GM08714 (cell line): ENCODE measurements around the gene SPOP.
"Not testable (repeated sequence)": the region's sequence is repeated elsewhere in the genome, so short reads cannot be mapped to it uniquely, and the experiment has no call there.

Source experiments
- H3K4me3 ChIP-seq: fragments of 200-500 bp; sonication (Bioruptor generic); 2 replicates; pipeline ENCODE4 v1.5.1; 2014; ENCODE audit warnings: mild to moderate bottlenecking, low read length, inconsistent platforms
- ZNF274 ChIP-seq: IDR thresholded peaks from 2 replicates; pipeline ENCODE4 v1.6.1; 2012; ENCODE audit warnings: mild to moderate bottlenecking, low read depth, low read length

The SPOP gene

GRCh38 chr17:49677933-49678847 is at the start of gene SPOP:
SPOP (minus strand) TSS chr17:49678097; CDS start chr17:49622810, 55,287 bp downstream.
- H3K4me3 ChIP-seq: peak within 1 kb of the TSS; percentile 97

GRCh38 chr17:49727380-49727779 is 49.5 kb upstream of the SPOP start:
- no peak for TF ChIP-seq ZNF274
- no peak overlapping the region for H3K4me3 ChIP-seq

More at GRCh38 chr17:49677933-49678847, at the start of gene SPOP:
- no peak for TF ChIP-seq ZNF274

- H3K4me3 ChIP-seq: no peak overlapping the region
- no peak for TF ChIP-seq ZNF274
Measured at GRCh38 chr17:49725452-49726130, 47.7 kb upstream of the SPOP start.

- not testable (repeated sequence) for H3K4me3 ChIP-seq
Measured at GRCh38 chr17:49724552-49724951, 46.7 kb upstream of the SPOP start.

GRCh38 chr17:49723423-49723822 is 45.5 kb upstream of the SPOP start:
- no peak for TF ChIP-seq ZNF274
- H3K4me3 ChIP-seq: no peak overlapping the region

GRCh38 chr17:49722066-49722465 is 44.2 kb upstream of the SPOP start:
- no peak overlapping the region for H3K4me3 ChIP-seq
- no peak for TF ChIP-seq ZNF274

GRCh38 chr17:49717371-49717861 is 39.5 kb upstream of the SPOP start:
- H3K4me3 ChIP-seq: no peak overlapping the region
- no peak for TF ChIP-seq ZNF274

- no peak for TF ChIP-seq ZNF274
- no peak overlapping the region for H3K4me3 ChIP-seq
Measured at GRCh38 chr17:49716668-49717364, 38.9 kb upstream of the SPOP start.

GRCh38 chr17:49715717-49716279 is 37.9 kb upstream of the SPOP start:
- no peak overlapping the region for H3K4me3 ChIP-seq
- no peak for TF ChIP-seq ZNF274

- no peak overlapping the region for H3K4me3 ChIP-seq
- TF ChIP-seq ZNF274: no peak
Measured at GRCh38 chr17:49715216-49715615, 37.3 kb upstream of the SPOP start.

GRCh38 chr17:49708515-49709183 is 30.8 kb upstream of the SPOP start:
- H3K4me3 ChIP-seq: peak overlapping the region; percentile 40; the same call in 1 of the 2 replicates
- no peak for TF ChIP-seq ZNF274

- peak within 1 kb of the TSS; percentile 93 for H3K4me3 ChIP-seq
- no peak for TF ChIP-seq ZNF274
Measured at GRCh38 chr17:49707608-49708514, 30.0 kb upstream of the SPOP start, which contains the start of gene SLC35B1. SLC35B1 (minus strand) TSS chr17:49707964; CDS start chr17:49707833, 131 bp downstream.
